Activated naive CD8-positive, alpha-beta T cell treated with anti-CD3 and anti-CD28 coated beads, Interleukin-2, amount 10 ng/mL, durations not matched to agents 7 days and 5 days (primary cell): ENCODE results near the gene ASCC3. TPM values are rescaled to one million over a fixed set of nuclear protein-coding genes. Genes with fewer than 3 reads are reported as not detected.

ENCODE experiments used
- ATAC-seq: fragments of 150-1000 bp; cut with Tn5 transposase; one replicate; pipeline ENCODE4 v1.10.0; 2021; ENCODE audit warnings: low read depth, moderate library complexity
- POLR2A ChIA-PET: fragments of 350-600 bp; sonication (Branson Sonifier 250); formaldehyde crosslinking; loops from one replicate; lab custom pipeline; 2021; ENCODE audit warnings: antibody characterized with exemption; lab: Charles Lee
- DNase-seq: peaks from one replicate; pipeline ENCODE4 v3.0.0; 2021
- H3K27ac Mint-ChIP-seq: one replicate; pipeline ENCODE4 v1.8.0; 2022; ENCODE audit warnings: mild to moderate bottlenecking, mixed read lengths
- H3K27me3 Mint-ChIP-seq: one replicate; pipeline ENCODE4 v1.8.0; 2022; ENCODE audit warnings: mild to moderate bottlenecking, moderate library complexity, mixed read lengths
- H3K36me3 Mint-ChIP-seq: one replicate; pipeline ENCODE4 v1.8.0; 2021; ENCODE audit warnings: mild to moderate bottlenecking, mixed read lengths
- H3K4me1 Mint-ChIP-seq: one replicate; pipeline ENCODE4 v1.8.0; 2021; ENCODE audit warnings: mixed read lengths
- H3K4me3 Mint-ChIP-seq: one replicate; pipeline ENCODE4 v1.8.0; 2022; ENCODE audit warnings: mild to moderate bottlenecking, moderate library complexity, mixed read lengths
- H3K9me3 Mint-ChIP-seq: one replicate; pipeline ENCODE4 v1.8.0; 2021; ENCODE audit warnings: mixed read lengths
- total RNA-seq, 2 experiments: library from RNA; stranded (reverse); gene quantifications; one replicate each; pipeline ENCODE4 v1.2.3, GENCODE V29; 2021

The ASCC3 gene
- total RNA-seq, 2 experiments from 2014 or later = 54.7 to 59.6 TPM

- H3K9me3 Mint-ChIP-seq = no peaks in the 10 kb centered on the region
- no peak for ATAC-seq
- POLR2A ChIA-PET = no interaction called here
- H3K4me1 Mint-ChIP-seq = peaks cover 1% of the 10 kb centered on the region
- no peak overlapping the region for H3K4me3 Mint-ChIP-seq
- no peak overlapping the region for H3K27ac Mint-ChIP-seq
- DNase-seq = no peak
- H3K27me3 Mint-ChIP-seq = no peaks in the 10 kb centered on the region
- H3K36me3 Mint-ChIP-seq = peaks cover 20% of the 10 kb centered on the region
Observed at GRCh38 chr6:100630536-100630935, 250.6 kb downstream of the ASCC3 start.

- POLR2A ChIA-PET = no interaction called here
- H3K27ac Mint-ChIP-seq = no peak overlapping the region
- DNase-seq (no peak), ATAC-seq (no peak)
- peaks cover 22% of the 10 kb centered on the region for H3K36me3 Mint-ChIP-seq
- H3K27me3 Mint-ChIP-seq = no peaks in the 10 kb centered on the region
- H3K4me3 Mint-ChIP-seq = no peak overlapping the region
- no peaks in the 10 kb centered on the region for H3K9me3 Mint-ChIP-seq
- H3K4me1 Mint-ChIP-seq = peaks cover 1% of the 10 kb centered on the region
Observed at GRCh38 chr6:100627911-100628758, 253.0 kb downstream of the ASCC3 start.

GRCh38 chr6:100626721-100627120, 254.4 kb downstream of the ASCC3 start:
- DNase-seq (no peak), ATAC-seq (no peak)
- POLR2A ChIA-PET = no interaction called here
- peaks cover 27% of the 10 kb centered on the region for H3K36me3 Mint-ChIP-seq
- H3K9me3 Mint-ChIP-seq = no peaks in the 10 kb centered on the region
- no peaks in the 10 kb centered on the region for H3K4me1 Mint-ChIP-seq
- no peaks in the 10 kb centered on the region for H3K27me3 Mint-ChIP-seq
- H3K4me3 Mint-ChIP-seq = no peak overlapping the region
- no peak overlapping the region for H3K27ac Mint-ChIP-seq

GRCh38 chr6:100622907-100623692, 258.0 kb downstream of the ASCC3 start:
- Mint-ChIP-seq H3K4me1 (no peaks in the 10 kb centered on the region), H3K4me3 (no peak overlapping the region), H3K27me3 (no peaks in the 10 kb centered on the region), H3K27ac (no peak overlapping the region), H3K9me3 (no peaks in the 10 kb centered on the region), H3K36me3 (peaks cover 39% of the 10 kb centered on the region)
- POLR2A ChIA-PET = no interaction called here
- ATAC-seq (no peak), DNase-seq (no peak)

GRCh38 chr6:100620085-100620840, 260.9 kb downstream of the ASCC3 start:
- POLR2A ChIA-PET = no interaction called here
- peaks cover 40% of the 10 kb centered on the region for H3K36me3 Mint-ChIP-seq
- DNase-seq = no peak
- no peaks in the 10 kb centered on the region for H3K4me1 Mint-ChIP-seq
- ATAC-seq = no peak
- H3K9me3 Mint-ChIP-seq = no peaks in the 10 kb centered on the region
- no peaks in the 10 kb centered on the region for H3K27me3 Mint-ChIP-seq
- H3K27ac Mint-ChIP-seq = no peak overlapping the region
- H3K4me3 Mint-ChIP-seq = no peak overlapping the region

- H3K27me3 Mint-ChIP-seq = no peaks in the 10 kb centered on the region
- H3K4me1 Mint-ChIP-seq = no peaks in the 10 kb centered on the region
- DNase-seq (no peak), ATAC-seq (no peak)
- no peak overlapping the region for H3K4me3 Mint-ChIP-seq
- POLR2A ChIA-PET = no interaction called here
- no peak overlapping the region for H3K27ac Mint-ChIP-seq
- H3K9me3 Mint-ChIP-seq = no peaks in the 10 kb centered on the region
- H3K36me3 Mint-ChIP-seq = peaks cover 41% of the 10 kb centered on the region
Observed at GRCh38 chr6:100618351-100618671, 262.8 kb downstream of the ASCC3 start.

GRCh38 chr6:100617633-100618350, 263.3 kb downstream of the ASCC3 start:
- POLR2A ChIA-PET = no interaction called here
- ATAC-seq = no peak
- H3K36me3 Mint-ChIP-seq = peaks cover 40% of the 10 kb centered on the region
- H3K27me3 Mint-ChIP-seq = no peaks in the 10 kb centered on the region
- no peaks in the 10 kb centered on the region for H3K4me1 Mint-ChIP-seq
- no peak overlapping the region for H3K4me3 Mint-ChIP-seq
- H3K9me3 Mint-ChIP-seq = no peaks in the 10 kb centered on the region
- no peak for DNase-seq
- H3K27ac Mint-ChIP-seq = no peak overlapping the region

GRCh38 chr6:100614933-100615332, 266.2 kb downstream of the ASCC3 start:
- no peaks in the 10 kb centered on the region for H3K27me3 Mint-ChIP-seq
- POLR2A ChIA-PET = no interaction called here

GRCh38 chr6:100614386-100614785, 266.7 kb downstream of the ASCC3 start:
- POLR2A ChIA-PET = no interaction called here
- H3K9me3 Mint-ChIP-seq = no peaks in the 10 kb centered on the region
- H3K36me3 Mint-ChIP-seq = peaks cover 20% of the 10 kb centered on the region
- H3K4me3 Mint-ChIP-seq = no peak overlapping the region
- H3K27me3 Mint-ChIP-seq = no peaks in the 10 kb centered on the region
- H3K27ac Mint-ChIP-seq = no peak overlapping the region
- no peak for ATAC-seq
- H3K4me1 Mint-ChIP-seq = no peaks in the 10 kb centered on the region
- DNase-seq = no peak

More at GRCh38 chr6:100614933-100615332, 266.2 kb downstream of the ASCC3 start:
- Mint-ChIP-seq H3K4me3 (no peak overlapping the region), H3K27ac (no peak overlapping the region), H3K36me3 (peaks cover 22% of the 10 kb centered on the region), H3K4me1 (no peaks in the 10 kb centered on the region), H3K9me3 (no peaks in the 10 kb centered on the region)
- DNase-seq (no peak), ATAC-seq (no peak)

- Mint-ChIP-seq H3K4me3 (no peak overlapping the region), H3K36me3 (peaks cover 20% of the 10 kb centered on the region), H3K4me1 (no peaks in the 10 kb centered on the region), H3K9me3 (no peaks in the 10 kb centered on the region), H3K27me3 (no peaks in the 10 kb centered on the region), H3K27ac (no peak overlapping the region)
- no peak for ATAC-seq
- POLR2A ChIA-PET = no interaction called here
- no peak for DNase-seq
Observed at GRCh38 chr6:100613656-100614055, 267.5 kb downstream of the ASCC3 start.

- H3K27ac Mint-ChIP-seq = no peak overlapping the region
- no peak for ATAC-seq
- POLR2A ChIA-PET = no interaction called here
- H3K27me3 Mint-ChIP-seq = no peaks in the 10 kb centered on the region
- no peaks in the 10 kb centered on the region for H3K4me1 Mint-ChIP-seq
- H3K9me3 Mint-ChIP-seq = no peaks in the 10 kb centered on the region
- no peak overlapping the region for H3K4me3 Mint-ChIP-seq
- H3K36me3 Mint-ChIP-seq = peaks cover 11% of the 10 kb centered on the region
- DNase-seq = no peak
Observed at GRCh38 chr6:100612094-100612493, 269.0 kb downstream of the ASCC3 start.

- peaks cover 38% of the 10 kb centered on the region for H3K36me3 Mint-ChIP-seq
- DNase-seq (no peak), ATAC-seq (no peak)
- H3K4me3 Mint-ChIP-seq = no peak overlapping the region
- H3K9me3 Mint-ChIP-seq = no peaks in the 10 kb centered on the region
- H3K27ac Mint-ChIP-seq = no peak overlapping the region
- POLR2A ChIA-PET = no interaction called here
- H3K4me1 Mint-ChIP-seq = peaks cover 2% of the 10 kb centered on the region
- H3K27me3 Mint-ChIP-seq = no peaks in the 10 kb centered on the region
Observed at GRCh38 chr6:100599088-100599770, 281.9 kb downstream of the ASCC3 start.
